Stimulated activated CD4-positive, alpha-beta T cell treated with anti-CD3 and anti-CD28 coated beads, TNF-alpha, amount 100 ng/mL, for 4 hours (primary cell): ENCODE results near the gene ZFYVE28.

Source experiments
- DNase-seq, 3 experiments: peaks; one replicate each; pipeline ENCODE4 v3.0.0-alpha.2; 2020; ENCODE audit warnings: low read depth in 3 of 3

The ZFYVE28 gene

GRCh38 chr4:2353222-2354107 lies 65.0 kb downstream of the ZFYVE28 start:
- no peak for DNase-seq

- DNase-seq = no peak
These were observed 65.7 kb downstream of the ZFYVE28 start for GRCh38 chr4:2352729-2353221.

GRCh38 chr4:2352171-2352570 lies 66.3 kb downstream of the ZFYVE28 start:
- DNase-seq = no peak

GRCh38 chr4:2350982-2351381 lies 67.5 kb downstream of the ZFYVE28 start:
- DNase-seq = no peak

GRCh38 chr4:2348786-2349185 lies 69.7 kb downstream of the ZFYVE28 start:
- DNase-seq = no peak

GRCh38 chr4:2347190-2347589 lies 71.3 kb downstream of the ZFYVE28 start:
- no peak for DNase-seq

- no peak for DNase-seq
These were observed 75.0 kb downstream of the ZFYVE28 start for GRCh38 chr4:2343476-2343875.

GRCh38 chr4:2341911-2342652 lies 76.4 kb downstream of the ZFYVE28 start:
- no peak for DNase-seq

GRCh38 chr4:2341261-2341841 lies 77.1 kb downstream of the ZFYVE28 start:
- DNase-seq = no peak

- DNase-seq = no peak
These were observed 78.0 kb downstream of the ZFYVE28 start for GRCh38 chr4:2340272-2341061.

GRCh38 chr4:2339458-2340271 lies 78.8 kb downstream of the ZFYVE28 start:
- DNase-seq = no peak

- no peak for DNase-seq
These were observed 79.5 kb downstream of the ZFYVE28 start for GRCh38 chr4:2338754-2339457.

GRCh38 chr4:2337896-2338295 lies 80.5 kb downstream of the ZFYVE28 start:
- DNase-seq = no peak

GRCh38 chr4:2337131-2337723 lies 81.2 kb downstream of the ZFYVE28 start:
- DNase-seq = no peak

GRCh38 chr4:2336659-2337058 lies 81.8 kb downstream of the ZFYVE28 start:
- no peak for DNase-seq

GRCh38 chr4:2335729-2336101 lies 82.7 kb downstream of the ZFYVE28 start:
- no peak for DNase-seq

GRCh38 chr4:2334826-2335728 lies 83.4 kb downstream of the ZFYVE28 start:
- DNase-seq = no peak

GRCh38 chr4:2333916-2334644 lies 84.4 kb downstream of the ZFYVE28 start:
- no peak for DNase-seq
